Measurements from ENCODE around the gene ENTR1. TPM values are rescaled to one million over a fixed set of nuclear protein-coding genes. Genes with fewer than 3 reads are reported as not detected.
"Not testable (repeated sequence)": the region's sequence is repeated elsewhere in the genome, so short reads cannot be mapped to it uniquely, and the experiment has no call there.

The ENTR1 gene
- total RNA-seq, 1 donor from 2014 or later, result 27.7 TPM

GRCh38 chr9:136426787-136427186 lies 16.4 kb upstream of the ENTR1 start:
- intact Hi-C loops (cut with DNase I), result no loop called here
- peaks cover 49 to 51% of the 10 kb centered on the region in 2 donors for H3K36me3 ChIP-seq
- no peak overlapping the region for H3K4me3 ChIP-seq
- DNase-seq (ENCODE audit: low spot score in 2 of 2), result no peak
- no peaks in the 10 kb centered on the region for H3K27me3 ChIP-seq
- H3K4me1 ChIP-seq, result no peaks in the 10 kb centered on the region
- no peaks in the 10 kb centered on the region for H3K9me3 ChIP-seq
- TF ChIP-seq CTCF (IDR thresholded peaks at IDR 0.05), result no peak
- no peak overlapping the region for H3K27ac ChIP-seq

- not testable (repeated sequence) for H3K27me3 ChIP-seq; H3K27ac ChIP-seq; H3K4me1 ChIP-seq; H3K4me3 ChIP-seq; DNase-seq (ENCODE audit: low spot score in 2 of 2); H3K9me3 ChIP-seq
- peaks cover 58 to 59% of the 10 kb centered on the region in 2 donors for H3K36me3 ChIP-seq
- intact Hi-C loops (cut with DNase I), result loop anchor here (2.0 kb wide), 1 partner anchor 13 kb away; the partner anchor contains the start of gene INPP5E
Measured at GRCh38 chr9:136425367-136425766, 15.0 kb upstream of the ENTR1 start.

- Histone ChIP-seq H3K36me3 (peaks cover 58% of the 10 kb centered on the region in 2 donors), H3K4me1 (no peaks in the 10 kb centered on the region), H3K27ac (no peak overlapping the region), H3K4me3 (no peak overlapping the region), H3K27me3 (no peaks in the 10 kb centered on the region), H3K9me3 (no peaks in the 10 kb centered on the region)
- DNase-seq (ENCODE audit: low spot score in 2 of 2), result no peak
- intact Hi-C loops (cut with DNase I), result loop anchor here (2.0 kb wide), 1 partner anchor 14 kb away; the partner anchor contains the start of gene INPP5E
- no peak for TF ChIP-seq CTCF (IDR thresholded peaks at IDR 0.05)
Measured at GRCh38 chr9:136424750-136425362, 14.4 kb upstream of the ENTR1 start.

- Histone ChIP-seq H3K9me3 (no peaks in the 10 kb centered on the region), H3K27me3 (no peaks in the 10 kb centered on the region), H3K4me3 (no peak overlapping the region), H3K27ac (no peak overlapping the region), H3K4me1 (no peaks in the 10 kb centered on the region), H3K36me3 (peaks cover 59 to 62% of the 10 kb centered on the region in 2 donors)
- no peak for DNase-seq (ENCODE audit: low spot score in 2 of 2)
- intact Hi-C loops (cut with DNase I), result loop anchor here (2.0 kb wide), 1 partner anchor 15 kb away; the partner anchor contains the start of gene INPP5E
- TF ChIP-seq CTCF (IDR thresholded peaks at IDR 0.05), result no peak
Measured at GRCh38 chr9:136423432-136424146, 13.2 kb upstream of the ENTR1 start.

- DNase-seq (ENCODE audit: low spot score in 2 of 2), result no peak
- Histone ChIP-seq H3K4me1 (no peaks in the 10 kb centered on the region), H3K27ac (no peak overlapping the region), H3K9me3 (no peaks in the 10 kb centered on the region), H3K27me3 (no peaks in the 10 kb centered on the region), H3K4me3 (no peak overlapping the region), H3K36me3 (peaks cover 66 to 69% of the 10 kb centered on the region in 2 donors)
- no peak for TF ChIP-seq CTCF (IDR thresholded peaks at IDR 0.05)
- intact Hi-C loops (cut with DNase I), result no loop called here
Measured at GRCh38 chr9:136422876-136423275, 12.5 kb upstream of the ENTR1 start.

- Histone ChIP-seq H3K27ac (no peak overlapping the region), H3K27me3 (no peaks in the 10 kb centered on the region), H3K36me3 (peaks cover 77 to 80% of the 10 kb centered on the region in 2 donors), H3K4me3 (no peak overlapping the region), H3K9me3 (no peaks in the 10 kb centered on the region), H3K4me1 (no peaks in the 10 kb centered on the region)
- intact Hi-C loops (cut with DNase I), result no loop called here
- DNase-seq (ENCODE audit: low spot score in 2 of 2), result no peak
- no peak for TF ChIP-seq CTCF (IDR thresholded peaks at IDR 0.05)
Measured at GRCh38 chr9:136421791-136422190, 11.4 kb upstream of the ENTR1 start.

All from ascending aorta (tissue), 2 donors.